DND-41 (cell line): ENCODE results near the gene MAP1LC3B.

Experiments
- ATAC-seq: fragments of 200-7000 bp; cut with Tn5 transposase; 3 replicates; pipeline ENCODE4 v1.9.1; 2021; ENCODE audit warnings: low read depth; ENCODE audit not compliant: insufficient read depth
- DNase-seq: peaks from one replicate; pipeline ENCODE4 v3.0.0-alpha.2; 2020
- H2AFZ ChIP-seq: 2 replicates; pipeline ENCODE4 v1.6.0; 2012; ENCODE audit warnings: low read depth, low read length
- H3K27ac ChIP-seq: 2 replicates; pipeline ENCODE4 v1.5.1; 2012; ENCODE audit warnings: low read length, inconsistent platforms
- H3K27me3 ChIP-seq: fragments of 200-600 bp; sonication (generic); 2 replicates; pipeline ENCODE4 v1.6.0; 2012; ENCODE audit warnings: low read length, mild to moderate bottlenecking, inconsistent platforms; ENCODE audit not compliant: insufficient read depth, poor library complexity
- H3K36me3 ChIP-seq: 2 replicates; pipeline ENCODE4 v1.5.1; 2012; ENCODE audit warnings: low read length, inconsistent platforms; ENCODE audit not compliant: insufficient read depth
- H3K4me1 ChIP-seq: 2 replicates; pipeline ENCODE4 v1.5.1; 2012; ENCODE audit warnings: mild to moderate bottlenecking, low read length; ENCODE audit not compliant: insufficient read depth
- H3K4me2 ChIP-seq: 2 replicates; pipeline ENCODE4 v1.6.0; 2012; ENCODE audit warnings: mild to moderate bottlenecking, moderate library complexity, low read length, inconsistent platforms; ENCODE audit not compliant: insufficient read depth
- H3K4me3 ChIP-seq, 2 experiments: fragments of 200-600 bp in 1 of 2; shearing (Covaris generic) in 1 of 2; 2 replicates each; pipeline ENCODE4 v1.5.1; 2012 to 2016; ENCODE audit warnings: inconsistent platforms in 2 of 2, low read length in 2 of 2, mild to moderate bottlenecking in 2 of 2, low read depth in 1 of 2, moderate library complexity in 1 of 2
- H3K79me2 ChIP-seq: 2 replicates; pipeline ENCODE4 v1.6.0; 2012; ENCODE audit warnings: low read length, inconsistent platforms; ENCODE audit not compliant: insufficient read depth
- H3K9ac ChIP-seq: 2 replicates; pipeline ENCODE4 v1.6.0; 2012; ENCODE audit warnings: low read depth, mild to moderate bottlenecking, inconsistent platforms, low read length, moderate library complexity
- H3K9me3 ChIP-seq: 2 replicates; pipeline ENCODE4 v1.5.1; 2012; ENCODE audit warnings: low read length, moderate library complexity, mild to moderate bottlenecking, inconsistent platforms; ENCODE audit not compliant: insufficient read depth, severe bottlenecking
- H4K20me1 ChIP-seq: 2 replicates; pipeline ENCODE4 v1.6.0; 2012; ENCODE audit warnings: low read length; ENCODE audit not compliant: insufficient read depth
- EZH2 ChIP-seq: IDR thresholded peaks from 3 replicates; pipeline ENCODE4 v1.6.1; 2012; ENCODE audit warnings: borderline replicate concordance, low read depth, mild to moderate bottlenecking, moderate library complexity, low read length, inconsistent platforms; ENCODE audit not compliant: severe bottlenecking
- TF ChIP-seq, protein P1 (sequence below): IDR thresholded peaks from 2 replicates; pipeline ENCODE4 v1.5.1; 2012; ENCODE audit warnings: borderline replicate concordance, low read length, moderate library complexity, mild to moderate bottlenecking; ENCODE audit not compliant: poor library complexity, severe bottlenecking; ENCODE audit errors: extremely low read depth

The MAP1LC3B gene

GRCh38 chr16:87372305-87372704 lies 19.8 kb upstream of the MAP1LC3B start:
- no peak for TF ChIP-seq EZH2
- TF ChIP-seq, protein P1, sequence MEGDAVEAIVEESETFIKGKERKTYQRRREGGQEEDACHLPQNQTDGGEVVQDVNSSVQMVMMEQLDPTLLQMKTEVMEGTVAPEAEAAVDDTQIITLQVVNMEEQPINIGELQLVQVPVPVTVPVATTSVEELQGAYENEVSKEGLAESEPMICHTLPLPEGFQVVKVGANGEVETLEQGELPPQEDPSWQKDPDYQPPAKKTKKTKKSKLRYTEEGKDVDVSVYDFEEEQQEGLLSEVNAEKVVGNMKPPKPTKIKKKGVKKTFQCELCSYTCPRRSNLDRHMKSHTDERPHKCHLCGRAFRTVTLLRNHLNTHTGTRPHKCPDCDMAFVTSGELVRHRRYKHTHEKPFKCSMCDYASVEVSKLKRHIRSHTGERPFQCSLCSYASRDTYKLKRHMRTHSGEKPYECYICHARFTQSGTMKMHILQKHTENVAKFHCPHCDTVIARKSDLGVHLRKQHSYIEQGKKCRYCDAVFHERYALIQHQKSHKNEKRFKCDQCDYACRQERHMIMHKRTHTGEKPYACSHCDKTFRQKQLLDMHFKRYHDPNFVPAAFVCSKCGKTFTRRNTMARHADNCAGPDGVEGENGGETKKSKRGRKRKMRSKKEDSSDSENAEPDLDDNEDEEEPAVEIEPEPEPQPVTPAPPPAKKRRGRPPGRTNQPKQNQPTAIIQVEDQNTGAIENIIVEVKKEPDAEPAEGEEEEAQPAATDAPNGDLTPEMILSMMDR, result no peak
- Histone ChIP-seq H3K27ac (no peak overlapping the region), H2AFZ (no peak overlapping the region), H3K4me2 (no peak overlapping the region), H3K4me1 (no peaks in the 10 kb centered on the region), H3K79me2 (peaks cover 97% of the 10 kb centered on the region), H3K4me3 (no peak overlapping the region), H3K9ac (no peak overlapping the region; the same call in 1 of the 2 replicates), H4K20me1 (peaks cover 72% of the 10 kb centered on the region), H3K36me3 (peaks cover 17% of the 10 kb centered on the region; the same call in 1 of the 2 replicates), H3K27me3 (no peaks in the 10 kb centered on the region), H3K9me3 (no peaks in the 10 kb centered on the region)
- ATAC-seq, result no peak
- no peak for DNase-seq

DNA sequence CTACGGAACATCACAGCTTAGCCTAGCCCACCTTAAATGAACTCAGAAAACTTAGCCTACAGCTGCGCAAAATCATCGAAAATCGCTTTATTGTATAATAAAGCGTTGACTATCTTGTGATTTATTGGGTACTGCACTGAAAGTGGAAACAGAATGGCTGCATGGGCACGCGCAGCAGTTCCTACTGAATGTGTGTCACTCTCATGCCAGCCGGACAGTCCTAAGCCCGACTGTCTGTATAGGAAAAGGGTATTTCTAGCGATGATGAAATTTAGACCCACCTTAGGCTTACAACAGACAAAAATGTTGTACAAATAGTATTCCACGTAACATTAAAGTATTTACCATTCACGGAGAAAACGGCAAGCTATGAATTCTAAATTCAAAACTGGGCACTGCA lies 17.8 kb upstream of the MAP1LC3B start:
- peaks cover 94% of the 10 kb centered on the region for H3K79me2 ChIP-seq
- no peaks in the 10 kb centered on the region for H3K27me3 ChIP-seq
- no peak for ATAC-seq

DNA sequence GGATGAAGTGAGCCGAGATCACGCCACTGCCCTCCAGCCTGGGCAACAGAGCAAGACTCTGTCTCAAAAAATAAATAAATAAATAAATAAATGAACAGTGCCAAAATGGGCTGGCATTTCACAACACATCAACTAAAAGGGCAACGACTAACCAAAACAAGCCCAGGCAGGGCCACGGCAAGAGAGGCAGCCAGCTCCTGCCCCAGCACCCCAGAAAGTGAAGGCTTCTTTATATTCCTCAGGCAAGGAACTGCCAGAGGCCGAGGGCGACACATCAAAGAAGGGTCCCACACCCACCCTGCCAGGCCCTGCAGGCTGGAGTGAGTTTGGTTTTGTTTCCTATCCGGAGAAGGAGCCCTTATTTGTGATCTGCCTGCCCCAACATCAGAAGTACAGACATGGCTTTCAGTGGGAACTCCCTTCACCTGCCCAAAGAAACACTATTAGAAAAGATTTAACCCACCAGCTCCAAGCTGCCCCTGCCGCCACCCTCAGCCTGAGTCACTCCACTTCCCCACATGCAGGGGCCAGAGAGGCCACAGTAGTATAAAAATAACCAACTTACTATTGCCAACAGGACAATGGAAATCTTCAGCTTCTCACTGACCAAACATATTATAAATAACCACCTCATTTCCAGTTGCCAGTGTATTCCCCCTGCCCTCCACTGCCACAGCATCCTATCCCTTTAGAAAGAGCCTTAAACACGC lies 16.6 kb upstream of the MAP1LC3B start:
- H3K79me2 ChIP-seq, result peaks cover 96% of the 10 kb centered on the region
- H3K9me3 ChIP-seq, result no peaks in the 10 kb centered on the region
- no peak for TF ChIP-seq EZH2
- TF ChIP-seq, protein P1, result no peak
- H2AFZ ChIP-seq, result no peak overlapping the region
- H3K9ac ChIP-seq, result no peak overlapping the region
- ATAC-seq (no peak), DNase-seq (no peak)
- H3K27me3 ChIP-seq, result no peaks in the 10 kb centered on the region
- no peak overlapping the region for H3K27ac ChIP-seq
- H3K4me1 ChIP-seq, result 0 out of 2 replicates have a peak, but pooled peaks cover 3% of the 10 kb centered on the region
- H3K4me3 ChIP-seq, result no peak overlapping the region
- H4K20me1 ChIP-seq, result peaks cover 58% of the 10 kb centered on the region
- no peak overlapping the region for H3K4me2 ChIP-seq
- H3K36me3 ChIP-seq, result peaks cover 25% of the 10 kb centered on the region; the same call in 1 of the 2 replicates

More for the DNA sequence above, 17.8 kb upstream of the MAP1LC3B start:
- H3K4me2 ChIP-seq, result no peak overlapping the region
- TF ChIP-seq, protein P1, result no peak
- TF ChIP-seq EZH2, result no peak
- H3K4me3 ChIP-seq, result no peak overlapping the region
- no peak overlapping the region for H3K9ac ChIP-seq
- no peaks in the 10 kb centered on the region for H3K4me1 ChIP-seq
- H3K36me3 ChIP-seq, result peaks cover 23% of the 10 kb centered on the region; the same call in 1 of the 2 replicates
- DNase-seq, result no peak
- H4K20me1 ChIP-seq, result peaks cover 64% of the 10 kb centered on the region
- no peak overlapping the region for H3K27ac ChIP-seq
- no peak overlapping the region for H2AFZ ChIP-seq
- H3K9me3 ChIP-seq, result no peaks in the 10 kb centered on the region
